PFSK-1 (cell line): ENCODE measurements around the gene MEGF10.

Source experiments
- POLR2AphosphoS5 ChIP-seq: IDR thresholded peaks from 2 replicates; pipeline ENCODE4 v1.6.1; 2012; ENCODE audit warnings: low read depth, mild to moderate bottlenecking, control low read depth, low read length, moderate library complexity
- TAF1 ChIP-seq: IDR thresholded peaks from 2 replicates; pipeline ENCODE4 v1.6.1; 2012; ENCODE audit warnings: low read length, control low read depth, borderline replicate concordance; ENCODE audit not compliant: insufficient read depth

DNA sequence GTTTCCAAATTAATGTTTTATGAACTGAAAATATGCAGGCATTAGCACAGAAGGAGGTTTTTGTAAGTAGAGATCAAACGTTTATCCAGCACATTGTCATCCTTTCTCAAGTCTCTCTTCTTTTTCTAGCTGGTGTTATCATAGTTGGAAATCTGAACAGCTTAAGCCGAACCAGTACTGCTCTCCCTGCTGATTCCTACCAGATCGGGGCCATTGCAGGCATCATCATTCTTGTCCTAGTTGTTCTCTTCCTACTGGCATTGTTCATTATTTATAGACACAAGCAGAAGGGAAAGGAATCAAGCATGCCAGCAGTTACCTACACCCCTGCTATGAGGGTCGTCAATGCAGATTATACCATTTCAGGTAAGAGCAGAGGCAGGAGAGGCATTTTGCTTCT is 154.7 kb downstream of the MEGF10 start:
- TF ChIP-seq POLR2AphosphoS5 (no peak), TAF1 (no peak)
